Activated B cell treated with CpG ODN at 0.5 μM for 24 hours (primary cell): ENCODE data around the gene CHMP2B. TPM values are rescaled to one million over a fixed set of nuclear protein-coding genes. Genes with fewer than 3 reads are reported as not detected.
A peak's percentile ranks its signal among the peaks of the same experiment; 100 is the strongest.

Experiments used
- ATAC-seq: fragments of 200-7000 bp; cut with Tn5 transposase; one replicate; pipeline ENCODE4 v1.10.0; 2021; ENCODE audit warnings: low read depth, mild to moderate bottlenecking, moderate library complexity
- CTCF ChIA-PET: fragments of 350-600 bp; sonication (Branson Sonifier 250); formaldehyde crosslinking; loops from one replicate; lab custom pipeline; 2021; ENCODE audit warnings: antibody characterized with exemption; lab: Charles Lee
- POLR2A ChIA-PET: fragments of 350-600 bp; sonication (Branson Sonifier 250); formaldehyde crosslinking; loops from one replicate; lab custom pipeline; 2021; ENCODE audit warnings: antibody characterized with exemption; lab: Charles Lee
- DNase-seq: peaks from one replicate; pipeline ENCODE4 v3.0.0; 2022
- H3K27ac Mint-ChIP-seq: one replicate; pipeline ENCODE4 v1.8.0; 2020; ENCODE audit warnings: mixed read lengths
- H3K27me3 Mint-ChIP-seq: one replicate; pipeline ENCODE4 v1.8.0; 2021; ENCODE audit warnings: mixed read lengths
- H3K36me3 Mint-ChIP-seq: one replicate; pipeline ENCODE4 v1.8.0; 2021; ENCODE audit warnings: low read depth, mixed read lengths
- H3K4me1 Mint-ChIP-seq: one replicate; pipeline ENCODE4 v1.8.0; 2021; ENCODE audit warnings: mixed read lengths
- H3K4me3 Mint-ChIP-seq: one replicate; pipeline ENCODE4 v1.8.0; 2020; ENCODE audit warnings: mild to moderate bottlenecking, mixed read lengths
- H3K9me3 Mint-ChIP-seq: one replicate; pipeline ENCODE4 v1.8.0; 2020; ENCODE audit warnings: mixed read lengths
- intact Hi-C: fragments of 100-400 bp; cut with micrococcal nuclease; formaldehyde crosslinking; loops from one replicate; pipeline ENCODE4 v1.15.1; 2024
- total RNA-seq: library from RNA; stranded (reverse); gene quantifications from 2 replicates; pipeline ENCODE4 v1.2.3, GENCODE V29; 2022
- TF ChIP-seq, protein P1 (sequence below): fragments of 200-600 bp; IDR thresholded peaks from one replicate; pipeline ENCODE4 v1.8.0; 2022; ENCODE audit warnings: antibody characterized with exemption, mild to moderate bottlenecking

The CHMP2B gene
- total RNA-seq, 1 donor from 2014 or later, result 26.8 TPM

DNA sequence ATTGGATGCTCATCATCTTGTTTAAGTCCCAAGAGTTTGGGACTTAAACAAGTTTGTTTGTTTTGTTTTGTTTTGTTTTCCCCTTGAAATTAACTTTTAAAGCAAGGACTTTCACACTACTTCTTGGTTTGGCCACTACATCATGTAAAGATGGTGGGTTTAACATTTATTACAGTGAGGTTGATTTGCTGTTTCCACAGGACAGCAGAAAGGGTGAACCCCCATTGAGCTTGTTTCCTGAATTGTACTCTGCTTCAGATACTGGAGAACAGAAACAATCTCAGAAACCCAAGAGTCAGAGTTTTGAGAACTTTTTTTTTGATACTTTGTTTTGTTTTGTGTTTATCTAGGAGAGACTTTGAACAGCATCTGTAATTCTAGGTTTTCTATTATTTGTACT is 42.6 kb downstream of the CHMP2B start:
- ChIA-PET POLR2A (no interaction called here), CTCF (interaction anchor here (1.3 kb wide), 1 partner anchor 10 kb away, joined by 4 read pairs; no protein-coding TSS in a partner anchor)
- Mint-ChIP-seq H3K4me1 (peaks cover 25% of the 10 kb centered on the region), H3K27ac (no peak overlapping the region), H3K4me3 (no peak overlapping the region), H3K27me3 (no peaks in the 10 kb centered on the region), H3K9me3 (no peaks in the 10 kb centered on the region), H3K36me3 (no peaks in the 10 kb centered on the region)
- ATAC-seq (no peak), DNase-seq (no peak)
- TF ChIP-seq, protein P1, sequence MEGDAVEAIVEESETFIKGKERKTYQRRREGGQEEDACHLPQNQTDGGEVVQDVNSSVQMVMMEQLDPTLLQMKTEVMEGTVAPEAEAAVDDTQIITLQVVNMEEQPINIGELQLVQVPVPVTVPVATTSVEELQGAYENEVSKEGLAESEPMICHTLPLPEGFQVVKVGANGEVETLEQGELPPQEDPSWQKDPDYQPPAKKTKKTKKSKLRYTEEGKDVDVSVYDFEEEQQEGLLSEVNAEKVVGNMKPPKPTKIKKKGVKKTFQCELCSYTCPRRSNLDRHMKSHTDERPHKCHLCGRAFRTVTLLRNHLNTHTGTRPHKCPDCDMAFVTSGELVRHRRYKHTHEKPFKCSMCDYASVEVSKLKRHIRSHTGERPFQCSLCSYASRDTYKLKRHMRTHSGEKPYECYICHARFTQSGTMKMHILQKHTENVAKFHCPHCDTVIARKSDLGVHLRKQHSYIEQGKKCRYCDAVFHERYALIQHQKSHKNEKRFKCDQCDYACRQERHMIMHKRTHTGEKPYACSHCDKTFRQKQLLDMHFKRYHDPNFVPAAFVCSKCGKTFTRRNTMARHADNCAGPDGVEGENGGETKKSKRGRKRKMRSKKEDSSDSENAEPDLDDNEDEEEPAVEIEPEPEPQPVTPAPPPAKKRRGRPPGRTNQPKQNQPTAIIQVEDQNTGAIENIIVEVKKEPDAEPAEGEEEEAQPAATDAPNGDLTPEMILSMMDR, result no peak
- intact Hi-C loops, result no loop called here

GRCh38 chr3:87270908-87271700 is 44.0 kb downstream of the CHMP2B start:
- intact Hi-C loops, result loop anchor here (1.0 kb wide), 1 partner anchor 11 kb away; no protein-coding TSS in a partner anchor
- no peaks in the 10 kb centered on the region for H3K36me3 Mint-ChIP-seq
- no peak overlapping the region for H3K4me3 Mint-ChIP-seq
- H3K9me3 Mint-ChIP-seq, result no peaks in the 10 kb centered on the region
- H3K4me1 Mint-ChIP-seq, result peaks cover 25% of the 10 kb centered on the region
- H3K27ac Mint-ChIP-seq, result no peak overlapping the region
- TF ChIP-seq, protein P1, result no peak
- no peaks in the 10 kb centered on the region for H3K27me3 Mint-ChIP-seq
- peak; percentile 40 for ATAC-seq
- CTCF ChIA-PET, result interaction anchor here (1.3 kb wide), 1 partner anchor 12 kb away, joined by 4 read pairs; no protein-coding TSS in a partner anchor
- POLR2A ChIA-PET, result interaction anchor here (1.0 kb wide), 1 partner anchor 40 kb away, joined by 5 read pairs; no protein-coding TSS in a partner anchor
- DNase-seq, result no peak

DNA sequence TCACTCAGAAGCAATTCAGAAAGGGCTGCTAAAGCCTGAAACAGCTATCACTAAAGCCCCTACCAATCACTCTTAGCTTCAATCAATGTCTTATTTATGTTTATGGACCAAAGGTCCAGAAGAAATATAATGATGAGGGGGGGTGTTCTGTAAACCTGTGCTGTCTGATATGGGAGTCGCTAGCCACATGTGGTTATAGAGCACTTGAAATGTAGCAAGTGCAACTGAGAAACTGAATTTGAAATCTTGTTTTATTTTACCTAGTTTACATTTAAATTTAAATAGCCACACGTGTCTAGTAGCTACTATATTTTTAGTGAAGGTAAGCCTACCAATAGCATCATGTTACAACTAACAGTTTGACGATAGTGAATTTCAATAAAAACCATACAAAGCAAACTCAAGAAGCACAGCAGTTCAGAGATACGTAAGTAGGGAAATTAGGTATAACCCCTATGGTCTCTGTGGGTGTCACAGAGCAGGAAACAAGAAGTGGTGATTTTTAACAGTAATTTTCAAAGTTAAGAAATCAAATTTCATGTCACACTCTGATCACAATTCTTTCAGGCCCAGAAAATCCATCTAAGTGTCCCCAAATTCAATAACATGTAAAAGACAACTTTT is 45.7 kb downstream of the CHMP2B start:
- POLR2A ChIA-PET, result no interaction called here
- intact Hi-C loops, result loop anchor here (2.0 kb wide), 1 partner anchor 46 kb away; the partner anchor contains the start of gene CHMP2B
- H3K27ac Mint-ChIP-seq, result no peak overlapping the region
- H3K9me3 Mint-ChIP-seq, result no peaks in the 10 kb centered on the region
- CTCF ChIA-PET, result interaction anchor here (0.9 to 1.3 kb wide), 2 partner anchors 12 to 26 kb away, joined by 3 to 4 read pairs; no protein-coding TSS in a partner anchor
- H3K36me3 Mint-ChIP-seq, result no peaks in the 10 kb centered on the region
- H3K27me3 Mint-ChIP-seq, result no peaks in the 10 kb centered on the region
- DNase-seq (no peak), ATAC-seq (peak; percentile 82)
- H3K4me3 Mint-ChIP-seq, result no peak overlapping the region
- TF ChIP-seq, protein P1, result no peak
- peaks cover 25% of the 10 kb centered on the region for H3K4me1 Mint-ChIP-seq

DNA sequence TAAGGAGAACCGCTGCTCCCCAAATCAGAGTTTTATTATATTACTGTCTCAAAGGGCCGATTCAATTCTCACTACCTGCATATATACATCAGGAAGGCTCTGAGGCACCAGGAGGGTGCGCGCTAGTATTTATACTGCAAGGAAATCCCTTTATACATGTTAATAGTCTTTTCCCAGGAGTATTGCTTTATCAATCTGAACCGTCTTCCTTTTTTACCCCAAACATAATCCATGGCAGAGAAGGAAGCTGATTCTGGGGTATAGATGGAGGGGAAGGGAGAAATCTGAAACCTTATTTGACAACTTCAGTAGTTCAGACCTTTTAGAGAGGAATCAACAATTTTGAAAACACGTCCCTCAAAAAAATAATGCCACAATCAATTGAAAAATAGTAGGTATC is 49.4 kb downstream of the CHMP2B start, which contains the start of gene POU1F1:
Gene POU1F1 (minus strand): TSS at position 101 of the 400 bp plus-strand sequence. CDS start 122 bp downstream, outside the sequence.
- DNase-seq, result no peak
- POLR2A ChIA-PET, result no interaction called here
- Mint-ChIP-seq H3K9me3 (no peaks in the 10 kb centered on the region), H3K27me3 (no peaks in the 10 kb centered on the region), H3K4me1 (peaks cover 18% of the 10 kb centered on the region), H3K4me3 (no peak within 1 kb of the TSS), H3K36me3 (no peaks in the 10 kb centered on the region), H3K27ac (no peak within 1 kb of the TSS)
- TF ChIP-seq, protein P1, result no peak
- no peak for ATAC-seq
- intact Hi-C loops, result no loop called here
- CTCF ChIA-PET, result no interaction called here

GRCh38 chr3:87287011-87287410 is 59.9 kb downstream of the CHMP2B start:
- DNase-seq (no peak), ATAC-seq (no peak)
- intact Hi-C loops, result no loop called here
- POLR2A ChIA-PET, result no interaction called here
- no peak overlapping the region for H3K27ac Mint-ChIP-seq
- no peak overlapping the region for H3K4me3 Mint-ChIP-seq
- CTCF ChIA-PET, result interaction anchor here (1.2 to 1.9 kb wide), 3 partner anchors 12 to 18 kb away, joined by 3 to 9 read pairs (median 3); no protein-coding TSS in a partner anchor
- TF ChIP-seq, protein P1, result no peak
- H3K27me3 Mint-ChIP-seq, result peaks cover 7% of the 10 kb centered on the region
- H3K4me1 Mint-ChIP-seq, result no peaks in the 10 kb centered on the region
- no peaks in the 10 kb centered on the region for H3K36me3 Mint-ChIP-seq
- H3K9me3 Mint-ChIP-seq, result peaks cover 2% of the 10 kb centered on the region
